GM21619 (cell line): ENCODE measurements around the gene LRRC73.

Source experiments
- ATAC-seq: cut with Tn5 transposase; IDR thresholded peaks from one replicate; pipeline ENCODE4 v1.9.1; 2021; ENCODE audit not compliant: unreplicated experiment

LRRC73 gene

GRCh38 chr6:43493833-43494232, 16.3 kb downstream of the LRRC73 start:
- no peak for ATAC-seq

- no peak for ATAC-seq
Measured at GRCh38 chr6:43493230-43493629, 16.9 kb downstream of the LRRC73 start.

DNA sequence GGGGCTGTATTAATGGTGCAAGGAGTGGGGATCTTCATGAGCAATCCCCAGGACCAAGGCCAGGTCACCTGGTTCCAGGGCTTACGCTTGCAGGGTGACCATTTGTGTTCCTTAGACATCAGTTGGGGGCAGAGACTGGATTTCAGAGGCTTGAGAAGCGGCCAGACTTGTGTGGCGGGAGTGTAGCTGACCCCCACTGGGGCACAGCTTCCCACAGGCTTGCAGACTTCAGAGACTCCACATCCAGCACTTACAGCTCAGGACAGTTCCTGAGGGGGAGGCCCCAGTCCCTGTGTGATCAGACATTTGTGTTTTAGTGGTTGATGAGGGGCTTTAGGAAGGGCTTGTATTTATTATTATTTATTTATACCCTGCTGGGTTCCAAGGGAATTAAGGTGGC, 17.5 kb downstream of the LRRC73 start:
- no peak for ATAC-seq

GRCh38 chr6:43491750-43492661, 18.1 kb downstream of the LRRC73 start:
- ATAC-seq: no peak

DNA sequence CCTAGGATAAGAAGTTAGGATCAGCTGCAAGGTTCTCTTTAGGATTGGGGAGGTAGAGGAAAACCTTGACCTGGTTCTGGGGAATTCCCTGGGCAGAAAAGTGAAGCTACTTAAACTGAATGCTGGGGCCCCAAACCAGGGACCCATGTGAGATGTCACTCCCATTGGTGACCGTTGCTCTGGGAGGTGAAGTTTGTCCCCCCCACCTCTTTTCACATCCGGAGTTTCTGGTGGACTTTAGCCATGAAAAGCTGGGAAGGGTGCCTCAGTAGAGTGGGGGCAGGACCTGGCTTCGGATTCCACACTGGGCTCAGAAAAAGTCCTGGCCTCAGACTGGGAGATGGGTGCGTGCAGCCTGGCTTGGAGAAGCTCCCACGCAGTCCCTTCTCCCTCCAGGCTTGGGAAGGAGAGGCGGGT, 19.6 kb downstream of the LRRC73 start:
- ATAC-seq: no peak

- no peak for ATAC-seq
Measured at GRCh38 chr6:43489277-43490072, 20.7 kb downstream of the LRRC73 start.

GRCh38 chr6:43488667-43489276, 21.4 kb downstream of the LRRC73 start:
- no peak for ATAC-seq

GRCh38 chr6:43481591-43482236, 28.4 kb downstream of the LRRC73 start:
- no peak for ATAC-seq

DNA sequence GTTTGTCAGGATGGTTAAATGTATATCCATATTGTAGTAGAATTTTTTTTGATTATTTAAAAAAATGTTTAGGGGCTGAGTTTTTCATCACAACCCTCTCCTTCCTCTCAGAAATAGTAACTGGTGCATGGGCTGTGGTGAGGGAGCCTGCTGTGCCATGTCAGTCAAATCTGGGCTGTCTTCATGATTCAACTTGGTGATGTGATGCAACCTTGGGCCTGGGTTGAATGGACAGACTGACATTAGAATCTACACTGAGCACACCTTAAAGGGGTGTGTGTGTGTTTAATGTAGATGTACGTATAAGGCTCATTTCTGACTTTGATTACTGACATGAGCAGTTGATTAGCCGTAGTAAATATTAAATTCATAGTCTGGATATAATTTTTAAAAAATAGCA, 29.1 kb downstream of the LRRC73 start:
- ATAC-seq: no peak

DNA sequence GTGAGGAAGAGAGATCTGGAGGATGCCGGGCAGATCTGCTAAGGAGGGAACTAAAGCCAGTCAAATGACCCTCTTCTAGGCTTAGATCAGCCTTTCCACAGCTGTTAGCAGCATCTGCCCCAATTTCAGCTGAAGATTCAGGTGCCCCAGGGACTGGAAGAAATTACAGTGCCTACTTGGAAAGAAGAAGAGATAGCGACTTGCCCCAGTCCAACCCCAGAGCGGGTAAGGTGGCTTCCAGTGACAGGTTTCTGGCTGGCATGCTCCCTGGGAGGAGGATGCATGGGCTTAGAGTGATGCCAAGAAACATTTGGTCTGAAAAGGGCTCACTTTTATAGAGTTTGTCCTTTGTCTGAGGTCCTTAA, 32.2 kb downstream of the LRRC73 start:
- ATAC-seq: no peak

- peak; percentile 98 for ATAC-seq
Measured at GRCh38 chr6:43477235-43478007, 32.7 kb downstream of the LRRC73 start, which contains the start of gene TJAP1. Gene TJAP1, plus strand, starts transcription at chr6:43477570. Its CDS starts 21,432 bp downstream, at chr6:43499002.

GRCh38 chr6:43476746-43477145, 33.4 kb downstream of the LRRC73 start:
- no peak for ATAC-seq

GRCh38 chr6:43475516-43475915, 34.6 kb downstream of the LRRC73 start:
- ATAC-seq: no peak

GRCh38 chr6:43472515-43472914, 37.6 kb downstream of the LRRC73 start:
- ATAC-seq: no peak

DNA sequence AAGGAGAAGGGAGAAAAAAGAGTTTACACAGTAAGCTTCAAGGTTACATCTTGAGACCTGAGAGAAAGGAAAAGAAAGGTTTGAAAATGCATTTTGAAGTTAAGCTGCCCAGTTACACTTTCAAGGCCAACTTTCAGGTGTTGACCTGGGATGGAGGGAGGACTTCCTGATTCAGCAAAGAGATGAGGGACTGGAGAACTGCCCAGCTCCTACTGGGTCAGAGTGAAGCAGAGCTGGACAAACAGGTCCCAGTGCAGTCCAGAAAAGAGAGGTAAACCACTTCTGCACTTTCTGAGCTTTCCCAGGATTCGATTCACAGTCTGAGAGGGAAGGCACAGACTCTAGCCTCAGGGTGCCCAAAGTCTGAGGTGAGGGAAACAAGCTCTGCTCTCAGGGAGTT, 38.7 kb downstream of the LRRC73 start:
- ATAC-seq: no peak

- ATAC-seq: no peak
Measured at GRCh38 chr6:43469947-43470346, 40.2 kb downstream of the LRRC73 start.

- ATAC-seq: no peak
Measured at GRCh38 chr6:43468748-43469681, 41.1 kb downstream of the LRRC73 start.

DNA sequence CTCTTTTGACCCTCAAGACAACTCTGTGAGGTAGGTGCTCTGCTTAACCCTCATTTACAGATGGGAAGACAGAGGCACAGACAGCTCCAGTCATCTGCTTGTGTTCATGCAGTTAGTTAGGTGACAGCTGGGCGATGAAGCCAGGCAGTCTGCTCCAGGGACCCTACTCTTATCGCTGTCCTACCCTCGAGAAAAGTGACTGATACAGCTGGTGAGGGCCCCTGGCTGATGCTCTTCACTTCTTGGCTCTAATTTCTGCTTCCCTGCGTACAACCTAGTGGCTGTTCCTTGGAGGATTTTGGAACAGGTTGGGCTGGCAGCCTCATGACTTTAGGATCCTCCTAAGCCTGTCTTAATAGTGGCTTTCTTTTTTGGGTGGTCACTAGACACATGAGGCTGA, 41.9 kb downstream of the LRRC73 start:
- ATAC-seq: no peak

- no peak for ATAC-seq
Measured at GRCh38 chr6:43467752-43468151, 42.4 kb downstream of the LRRC73 start.
